Loucy (cell line): ENCODE measurements around the gene CELA2B.
"Not testable (repeated sequence)": the region's sequence is repeated elsewhere in the genome, so short reads cannot be mapped to it uniquely, and the experiment has no call there.

Experiments
- H2AFZ ChIP-seq: fragments of 200-600 bp; sonication (generic); 2 replicates; pipeline ENCODE4 v1.6.0; 2016; ENCODE audit warnings: antibody characterized with exemption, mild to moderate bottlenecking, low read length, moderate library complexity
- H3F3A ChIP-seq: fragments of 200-600 bp; 2 replicates; pipeline ENCODE4 v1.6.0; 2016; ENCODE audit warnings: antibody characterized with exemption, low read depth, mild to moderate bottlenecking
- H3K27me3 ChIP-seq: fragments of 200-600 bp; sonication (generic); 2 replicates; pipeline ENCODE4 v1.6.1; 2014; ENCODE audit warnings: low read length, mild to moderate bottlenecking; ENCODE audit not compliant: insufficient read depth, poor library complexity, severe bottlenecking
- H3K36me3 ChIP-seq: fragments of 200-600 bp; sonication (generic); 2 replicates; pipeline ENCODE4 v1.6.1; 2016; ENCODE audit warnings: low read length; ENCODE audit not compliant: insufficient read depth
- H3K4me1 ChIP-seq: fragments of 200-600 bp; sonication (generic); 2 replicates; pipeline ENCODE4 v1.5.1; 2014; ENCODE audit warnings: low read length, mild to moderate bottlenecking; ENCODE audit not compliant: insufficient read depth, poor library complexity, severe bottlenecking
- H3K4me2 ChIP-seq: fragments of 200-600 bp; sonication (generic); 2 replicates; pipeline ENCODE4 v1.6.0; 2014; ENCODE audit warnings: antibody characterized with exemption, low read length, low read depth, mild to moderate bottlenecking; ENCODE audit not compliant: poor library complexity, severe bottlenecking
- H3K4me3 ChIP-seq: fragments of 200-600 bp; sonication (generic); 2 replicates; pipeline ENCODE4 v1.5.1; 2014; ENCODE audit warnings: low read length, mild to moderate bottlenecking, mixed read lengths; ENCODE audit not compliant: poor library complexity, severe bottlenecking
- H3K79me2 ChIP-seq: fragments of 200-600 bp; sonication (generic); 2 replicates; pipeline ENCODE4 v1.6.1; 2014; ENCODE audit warnings: low read length; ENCODE audit not compliant: insufficient read depth
- H3K9ac ChIP-seq: fragments of 200-600 bp; sonication (generic); 2 replicates; pipeline ENCODE4 v1.6.0; 2014; ENCODE audit warnings: mild to moderate bottlenecking, low read depth, low read length, moderate library complexity; ENCODE audit not compliant: poor library complexity, severe bottlenecking
- H3K9me2 ChIP-seq: fragments of 200-600 bp; sonication (generic); replicated peaks from 2 replicates; pipeline ENCODE4 v1.6.1; 2016; ENCODE audit warnings: low read depth, low read length, mixed read lengths
- H3K9me3 ChIP-seq: fragments of 200-600 bp; sonication (generic); 2 replicates; pipeline ENCODE4 v1.6.1; 2014; ENCODE audit warnings: mild to moderate bottlenecking, antibody characterized with exemption, low read length, low read depth; ENCODE audit not compliant: insufficient read depth
- H4K20me1 ChIP-seq: fragments of 200-600 bp; sonication (generic); 2 replicates; pipeline ENCODE4 v1.6.0; 2014; ENCODE audit warnings: antibody characterized with exemption, low read length, mild to moderate bottlenecking; ENCODE audit not compliant: insufficient read depth, poor library complexity, severe bottlenecking
- CTCF ChIP-seq: fragments of 200-600 bp; sonication (generic); conservative IDR thresholded peaks from 2 replicates; pipeline ENCODE4 v1.5.1; 2014; ENCODE audit warnings: mild to moderate bottlenecking, antibody characterized with exemption, low read length
- EZH2phosphoT487 ChIP-seq: fragments of 200-600 bp; IDR thresholded peaks from 2 replicates; pipeline ENCODE4 v1.6.1; 2018; ENCODE audit warnings: antibody characterized with exemption, mild to moderate bottlenecking, moderate library complexity, borderline replicate concordance

Gene CELA2B

GRCh38 chr1:15459771-15460707, 15.9 kb upstream of the CELA2B start:
- Histone ChIP-seq H3K4me1 (no peaks in the 10 kb centered on the region), H3K4me3 (no peak overlapping the region), H2AFZ (no peak overlapping the region), H3K4me2 (no peak overlapping the region), H3K79me2 (no peaks in the 10 kb centered on the region), H3K9ac (no peak overlapping the region), H3K27me3 (no peaks in the 10 kb centered on the region), H3K36me3 (no peaks in the 10 kb centered on the region), H3F3A (no peaks in the 10 kb centered on the region), H4K20me1 (no peaks in the 10 kb centered on the region), H3K9me3 (no peaks in the 10 kb centered on the region), H3K9me2 (no peaks in the 10 kb centered on the region)
- TF ChIP-seq EZH2phosphoT487 (no peak), CTCF (no peak)

- Histone ChIP-seq H2AFZ (no peak overlapping the region), H3K9me2 (no peaks in the 10 kb centered on the region), H3K9ac (no peak overlapping the region), H4K20me1 (no peaks in the 10 kb centered on the region), H3K27me3 (no peaks in the 10 kb centered on the region), H3F3A (no peaks in the 10 kb centered on the region), H3K4me2 (no peak overlapping the region), H3K9me3 (no peaks in the 10 kb centered on the region), H3K79me2 (no peaks in the 10 kb centered on the region), H3K4me3 (no peak overlapping the region), H3K4me1 (no peaks in the 10 kb centered on the region), H3K36me3 (no peaks in the 10 kb centered on the region)
- TF ChIP-seq CTCF, result no peak
- no peak for TF ChIP-seq EZH2phosphoT487
Measured at GRCh38 chr1:15460708-15461095, 15.2 kb upstream of the CELA2B start.

- not testable (repeated sequence) for H3K4me1 ChIP-seq, H3F3A ChIP-seq, H3K9me2 ChIP-seq, H4K20me1 ChIP-seq, H3K36me3 ChIP-seq, H2AFZ ChIP-seq, H3K4me3 ChIP-seq, H3K9ac ChIP-seq, H3K9me3 ChIP-seq, H3K4me2 ChIP-seq, H3K79me2 ChIP-seq, H3K27me3 ChIP-seq
Measured at GRCh38 chr1:15463064-15463800, 12.7 kb upstream of the CELA2B start.

GRCh38 chr1:15463926-15464322, 12.0 kb upstream of the CELA2B start:
- not testable (repeated sequence) for H3K4me3 ChIP-seq, H2AFZ ChIP-seq, H3K9me3 ChIP-seq, H3K4me1 ChIP-seq, H3K9ac ChIP-seq, H3K79me2 ChIP-seq, H4K20me1 ChIP-seq, H3K9me2 ChIP-seq, H3K36me3 ChIP-seq, H3K27me3 ChIP-seq, H3F3A ChIP-seq, H3K4me2 ChIP-seq
